ENCODE results near the gene UBE2G2.

UBE2G2 gene

GRCh38 chr21:44804762-44805161 is 3.1 kb upstream of the UBE2G2 start:
- H3K4me3 ChIP-seq (ENCODE audit: control insufficient read depth, low read depth, low read length): no peak overlapping the region
- no peak for DNase-seq (ENCODE audit: low read depth)

GRCh38 chr21:44803651-44804050 is 2.0 kb upstream of the UBE2G2 start:
- H3K4me3 ChIP-seq (ENCODE audit: control insufficient read depth, low read depth, low read length): no peak overlapping the region
- DNase-seq (ENCODE audit: low read depth): no peak
- no peak for TF ChIP-seq CTCF (IDR thresholded peaks at IDR 0.05; ENCODE audit: control insufficient read depth, insufficient read depth, low read depth, low read length, missing control alignments)

More at GRCh38 chr21:44804762-44805161, 3.1 kb upstream of the UBE2G2 start:
- no peak for TF ChIP-seq CTCF (IDR thresholded peaks at IDR 0.05; ENCODE audit: control insufficient read depth, insufficient read depth, low read depth, low read length, missing control alignments)

GRCh38 chr21:44802396-44803153 is 955 bp upstream of the UBE2G2 start:
- no peak for DNase-seq (ENCODE audit: low read depth)
- TF ChIP-seq CTCF (IDR thresholded peaks at IDR 0.05; ENCODE audit: control insufficient read depth, insufficient read depth, low read depth, low read length, missing control alignments): no peak
- peak overlapping the region; percentile 82 for H3K4me3 ChIP-seq (ENCODE audit: control insufficient read depth, low read depth, low read length)

- peak overlapping the region; percentile 82 for H3K4me3 ChIP-seq (ENCODE audit: control insufficient read depth, low read depth, low read length)
- DNase-seq (ENCODE audit: low read depth): no peak
- peak; percentile 26 for TF ChIP-seq CTCF (IDR thresholded peaks at IDR 0.05; ENCODE audit: control insufficient read depth, insufficient read depth, low read depth, low read length, missing control alignments)
Measured at GRCh38 chr21:44800971-44801467, 601 bp downstream of the UBE2G2 start.

- no peak overlapping the region; the same call in 1 of the 2 replicates for H3K4me3 ChIP-seq (ENCODE audit: control insufficient read depth, low read depth, low read length)
- peak; percentile 63 for TF ChIP-seq CTCF (IDR thresholded peaks at IDR 0.05; ENCODE audit: control insufficient read depth, insufficient read depth, low read depth, low read length, missing control alignments)
- DNase-seq (ENCODE audit: low read depth): no peak
Measured at GRCh38 chr21:44800103-44800502, 1.5 kb downstream of the UBE2G2 start.

- TF ChIP-seq CTCF (IDR thresholded peaks at IDR 0.05; ENCODE audit: control insufficient read depth, insufficient read depth, low read depth, low read length, missing control alignments): no peak
- no peak for DNase-seq (ENCODE audit: low read depth)
- H3K4me3 ChIP-seq (ENCODE audit: control insufficient read depth, low read depth, low read length): no peak overlapping the region
Measured at GRCh38 chr21:44799646-44800045, 2.0 kb downstream of the UBE2G2 start.

Data from AG09309 (cell line).